Hepatocyte (in vitro differentiated cells): Measurements from ENCODE around the gene NPLOC4. TPM values are rescaled to one million over a fixed set of nuclear protein-coding genes. Genes with fewer than 3 reads are reported as not detected.

Experiments used
- DNase-seq: peaks from one replicate; pipeline ENCODE4 v3.0.0-alpha.2; 2016; ENCODE audit warnings: low spot score
- H2AFZ ChIP-seq: fragments of 200-600 bp; sonication (generic); 2 replicates; pipeline ENCODE4 v1.6.0; 2016; ENCODE audit warnings: antibody characterized with exemption, mild to moderate bottlenecking
- H3K27ac ChIP-seq: fragments of 200-600 bp; sonication (generic); 2 replicates; pipeline ENCODE4 v1.5.1; 2016; ENCODE audit warnings: mild to moderate bottlenecking
- H3K27me3 ChIP-seq: fragments of 200-600 bp; sonication (generic); 2 replicates; pipeline ENCODE4 v1.6.1; 2016
- H3K36me3 ChIP-seq: fragments of 200-600 bp; sonication (generic); replicated peaks from 2 replicates; pipeline ENCODE4 v1.5.1; 2016; ENCODE audit warnings: low read depth; ENCODE audit not compliant: insufficient read depth
- H3K4me1 ChIP-seq: fragments of 200-600 bp; sonication (generic); 2 replicates; pipeline ENCODE4 v1.5.1; 2016; ENCODE audit warnings: mild to moderate bottlenecking, moderate library complexity; ENCODE audit not compliant: insufficient read depth
- H3K4me2 ChIP-seq: fragments of 200-600 bp; sonication (generic); 2 replicates; pipeline ENCODE4 v1.6.0; 2016
- H3K4me3 ChIP-seq: fragments of 200-600 bp; sonication (generic); 2 replicates; pipeline ENCODE4 v1.5.1; 2016; ENCODE audit warnings: mild to moderate bottlenecking
- H3K79me2 ChIP-seq: fragments of 200-600 bp; sonication (generic); 2 replicates; pipeline ENCODE4 v1.6.0; 2017; ENCODE audit warnings: mild to moderate bottlenecking
- H3K9me2 ChIP-seq: fragments of 200-600 bp; sonication (generic); replicated peaks from 2 replicates; pipeline ENCODE4 v1.6.0; 2017; ENCODE audit warnings: mild to moderate bottlenecking; ENCODE audit not compliant: insufficient read depth
- H3K9me3 ChIP-seq: fragments of 200-600 bp; sonication (generic); 2 replicates; pipeline ENCODE4 v1.5.1; 2016; ENCODE audit warnings: low read depth, mild to moderate bottlenecking
- H4K20me1 ChIP-seq: fragments of 200-600 bp; sonication (generic); 2 replicates; pipeline ENCODE4 v1.6.0; 2016; ENCODE audit warnings: mild to moderate bottlenecking; ENCODE audit not compliant: insufficient read depth, poor library complexity, severe bottlenecking
- EZH2 ChIP-seq: fragments of 200-600 bp; sonication (generic); IDR thresholded peaks from 2 replicates; pipeline ENCODE4 v1.6.1; 2016; ENCODE audit warnings: antibody characterized with exemption, mild to moderate bottlenecking, borderline replicate concordance
- EZH2phosphoT487 ChIP-seq: fragments of 200-600 bp; sonication (generic); IDR thresholded peaks from one replicate; pipeline ENCODE4 v1.6.1; 2018; ENCODE audit warnings: antibody characterized with exemption, mild to moderate bottlenecking, low read depth, moderate library complexity; ENCODE audit not compliant: unreplicated experiment, severe bottlenecking
- WGBS: methylation state at CpG from one replicate; pipeline ENCODE4 v1.1.6; 2016; ENCODE audit warnings: low lambda C conversion rate; ENCODE audit errors: missing lambda C conversion rate; 5-methylcytosine and 5-hydroxymethylcytosine counted together
- polyA plus RNA-seq: library from polyadenylated mRNA; unstranded; fragments of >200 nt; fragmentation: Nextera tagmentation; extraction: Ambion mirVana; gene quantifications from 2 replicates; pipeline ENCODE4 v1.2.1, GENCODE V29; 2016
- total RNA-seq: library from RNA; depleted of rRNA; stranded (reverse); fragments of >200 nt; gene quantifications from 2 replicates; pipeline ENCODE4 v1.2.3, GENCODE V29; 2014
- TF ChIP-seq, protein P1 (sequence below): fragments of 200-600 bp; sonication (generic); IDR thresholded peaks from 2 replicates; pipeline ENCODE4 v1.5.1; 2016; ENCODE audit warnings: antibody characterized with exemption, mild to moderate bottlenecking; ENCODE audit not compliant: poor library complexity

Gene NPLOC4
- total and polyA plus RNA-seq, 2 experiments from 2014 or later: 53.7 to 54.6 TPM

DNA sequence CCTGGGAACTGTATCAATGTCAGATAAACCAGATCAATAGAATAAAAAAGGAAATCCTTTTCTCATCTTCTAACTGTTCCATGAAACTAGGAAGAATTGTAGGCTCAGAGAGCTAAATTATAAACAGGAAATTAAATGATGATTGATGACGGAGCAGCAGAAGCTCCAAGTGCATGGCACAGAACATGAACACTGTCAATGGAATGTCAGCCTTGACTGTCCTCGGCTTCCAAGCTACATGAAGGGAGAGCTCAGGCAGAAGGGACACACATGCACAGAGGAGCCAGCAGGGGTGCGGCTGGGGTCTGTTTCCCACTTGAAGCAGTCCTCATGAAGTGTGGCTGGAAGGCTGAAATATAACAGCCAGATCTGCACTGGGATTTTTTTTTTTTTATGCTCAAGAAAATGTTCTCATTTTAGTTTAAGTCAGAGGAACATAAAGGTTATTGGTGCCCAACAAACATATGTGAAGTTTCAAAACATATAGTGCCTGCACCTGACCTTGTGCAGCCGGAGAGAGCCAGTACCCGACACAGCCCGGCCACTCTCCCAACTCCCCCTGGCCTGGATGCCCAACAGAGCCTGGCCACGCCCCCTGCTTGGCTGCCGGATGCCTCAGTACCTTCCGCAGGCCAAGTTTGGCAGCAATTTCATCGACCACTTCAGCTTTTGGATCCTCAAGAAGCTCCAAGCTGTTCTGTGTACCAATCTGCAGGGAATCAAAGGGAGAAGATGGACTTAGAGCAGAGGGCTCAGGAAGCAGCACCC, 37.0 kb downstream of the NPLOC4 start:
- H3K4me1 ChIP-seq: no peaks in the 10 kb centered on the region
- TF ChIP-seq, protein P1, sequence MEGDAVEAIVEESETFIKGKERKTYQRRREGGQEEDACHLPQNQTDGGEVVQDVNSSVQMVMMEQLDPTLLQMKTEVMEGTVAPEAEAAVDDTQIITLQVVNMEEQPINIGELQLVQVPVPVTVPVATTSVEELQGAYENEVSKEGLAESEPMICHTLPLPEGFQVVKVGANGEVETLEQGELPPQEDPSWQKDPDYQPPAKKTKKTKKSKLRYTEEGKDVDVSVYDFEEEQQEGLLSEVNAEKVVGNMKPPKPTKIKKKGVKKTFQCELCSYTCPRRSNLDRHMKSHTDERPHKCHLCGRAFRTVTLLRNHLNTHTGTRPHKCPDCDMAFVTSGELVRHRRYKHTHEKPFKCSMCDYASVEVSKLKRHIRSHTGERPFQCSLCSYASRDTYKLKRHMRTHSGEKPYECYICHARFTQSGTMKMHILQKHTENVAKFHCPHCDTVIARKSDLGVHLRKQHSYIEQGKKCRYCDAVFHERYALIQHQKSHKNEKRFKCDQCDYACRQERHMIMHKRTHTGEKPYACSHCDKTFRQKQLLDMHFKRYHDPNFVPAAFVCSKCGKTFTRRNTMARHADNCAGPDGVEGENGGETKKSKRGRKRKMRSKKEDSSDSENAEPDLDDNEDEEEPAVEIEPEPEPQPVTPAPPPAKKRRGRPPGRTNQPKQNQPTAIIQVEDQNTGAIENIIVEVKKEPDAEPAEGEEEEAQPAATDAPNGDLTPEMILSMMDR: no peak
- no peak for TF ChIP-seq EZH2
- TF ChIP-seq EZH2phosphoT487: no peak
- H3K9me3 ChIP-seq: no peaks in the 10 kb centered on the region
- H2AFZ ChIP-seq: no peak overlapping the region
- H3K9me2 ChIP-seq: no peaks in the 10 kb centered on the region
- H4K20me1 ChIP-seq: peaks cover 10% of the 10 kb centered on the region
- WGBS: 95% methylated on average over 10 of the region's 10 CpGs
- no peak overlapping the region for H3K4me2 ChIP-seq
- no peak overlapping the region for H3K27ac ChIP-seq
- peaks cover 11% of the 10 kb centered on the region for H3K79me2 ChIP-seq
- no peak overlapping the region for H3K4me3 ChIP-seq
- H3K36me3 ChIP-seq: no peaks in the 10 kb centered on the region
- DNase-seq: no peak
- H3K27me3 ChIP-seq: no peaks in the 10 kb centered on the region

DNA sequence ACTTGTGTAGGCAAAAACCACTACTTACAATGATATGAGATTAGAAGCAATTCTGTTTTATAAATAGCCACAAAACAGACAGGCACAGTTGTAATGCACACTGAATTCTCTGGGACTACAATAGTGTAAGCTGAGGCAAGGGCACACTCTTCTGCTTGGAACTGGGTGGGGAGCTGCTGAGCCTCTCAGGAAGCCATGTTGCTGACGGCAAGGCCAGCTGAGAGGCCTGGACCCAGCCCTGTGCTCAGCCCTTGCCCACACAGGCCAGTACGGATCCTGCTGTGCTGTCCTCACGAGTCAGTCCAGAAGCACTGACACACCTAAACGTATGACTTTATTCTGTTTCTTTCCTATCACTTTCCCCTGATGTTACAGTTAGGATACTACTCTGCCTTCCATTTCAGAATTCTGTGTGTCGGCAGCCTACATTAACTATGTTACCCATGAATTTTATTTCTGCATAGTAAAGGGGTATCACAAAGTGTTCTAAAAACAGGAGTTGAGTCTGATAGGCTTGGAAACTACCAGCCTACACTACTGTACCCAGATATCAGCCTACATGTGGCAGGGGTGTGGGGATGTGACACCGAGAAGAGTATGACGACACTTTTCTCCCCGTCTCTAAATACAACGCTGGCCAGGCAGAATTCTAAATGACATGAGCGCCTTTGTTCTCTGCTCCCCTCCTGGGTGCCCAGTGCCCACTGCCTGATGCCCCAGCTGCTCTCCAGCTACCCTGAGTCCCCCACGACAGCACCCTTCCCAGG, 43.6 kb downstream of the NPLOC4 start:
- TF ChIP-seq, protein P1: no peak
- WGBS: 94% methylated on average over 11 of the region's 11 CpGs
- H3K36me3 ChIP-seq: no peaks in the 10 kb centered on the region

DNA sequence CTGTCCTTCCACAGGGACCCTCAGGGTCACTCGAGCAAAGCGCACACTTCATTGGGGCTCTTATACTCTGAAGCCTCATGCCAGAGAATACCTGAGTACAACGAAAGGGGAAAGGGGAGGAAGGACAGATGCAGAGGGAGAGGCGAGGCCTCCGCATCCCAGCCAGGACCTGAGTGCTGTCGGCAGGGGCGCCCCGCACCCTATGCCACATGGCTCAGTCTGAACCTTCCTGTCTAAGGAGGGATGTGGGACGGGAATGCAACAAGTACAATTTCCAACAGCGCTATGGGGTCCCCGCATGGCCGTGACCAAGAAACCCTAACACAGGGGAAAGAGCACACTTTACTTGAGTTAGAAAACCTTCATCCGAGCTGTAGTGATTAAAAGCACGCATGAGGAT, 44.9 kb downstream of the NPLOC4 start:
- TF ChIP-seq, protein P1: no peak
- TF ChIP-seq EZH2phosphoT487: no peak
- no peak for TF ChIP-seq EZH2
- Histone ChIP-seq H3K9me3 (no peaks in the 10 kb centered on the region), H4K20me1 (peaks cover under 1% of the 10 kb centered on the region), H3K79me2 (no peaks in the 10 kb centered on the region), H2AFZ (no peak overlapping the region), H3K27me3 (no peaks in the 10 kb centered on the region), H3K4me3 (no peak overlapping the region), H3K4me2 (no peak overlapping the region), H3K9me2 (no peaks in the 10 kb centered on the region), H3K4me1 (no peaks in the 10 kb centered on the region), H3K36me3 (no peaks in the 10 kb centered on the region), H3K27ac (no peak overlapping the region)
- no peak for DNase-seq
- 96% methylated on average over 14 of the region's 14 CpGs for WGBS

More for the DNA sequence above, 43.6 kb downstream of the NPLOC4 start:
- Histone ChIP-seq H3K4me3 (no peak overlapping the region), H3K79me2 (no peaks in the 10 kb centered on the region), H3K27me3 (no peaks in the 10 kb centered on the region), H3K4me1 (no peaks in the 10 kb centered on the region), H3K27ac (no peak overlapping the region), H3K9me3 (no peaks in the 10 kb centered on the region), H3K9me2 (no peaks in the 10 kb centered on the region), H3K4me2 (no peak overlapping the region), H4K20me1 (no peaks in the 10 kb centered on the region), H2AFZ (no peak overlapping the region)
- DNase-seq: no peak
